Naive thymus-derived CD8-positive, alpha-beta T cell (primary cell): Measurements from ENCODE around the gene KRT33A. TPM values are rescaled to one million over a fixed set of nuclear protein-coding genes. Genes with fewer than 3 reads are reported as not detected.
"Not testable (repeated sequence)": the region's sequence is repeated elsewhere in the genome, so short reads cannot be mapped to it uniquely, and the experiment has no call there.

Experiments
- ATAC-seq, 2 donors: fragments of 150-1000 bp; cut with Tn5 transposase in 1 of 2; sonication (Bioruptor Pico), chemical (Tn5 transposase) in 1 of 2; 1 replicate in 1 of 2; 2 replicates in 1 of 2; pipeline ENCODE4 v1.10.0; 2021; ENCODE audit warnings: mild to moderate bottlenecking in 2 of 2, moderate library complexity in 2 of 2
- POLR2A ChIA-PET: fragments of 350-600 bp; sonication (Branson Sonifier 250); formaldehyde crosslinking; loops from one replicate; lab custom pipeline; 2021; ENCODE audit warnings: antibody characterized with exemption; lab: Charles Lee
- DNase-seq, 10 donors: peaks; one replicate each; pipeline versions ENCODE4 v3.0.0 to v3.0.0-alpha.2; 2020 to 2022
- H3K27ac Mint-ChIP-seq, 10 donors: one replicate each; pipeline ENCODE4 v1.8.0; 2020 to 2022; ENCODE audit warnings: mild to moderate bottlenecking in 10 of 10, mixed read lengths in 10 of 10, moderate library complexity in 4 of 10, inconsistent platforms in 1 of 10
- H3K27me3 Mint-ChIP-seq, 5 donors: one replicate each; pipeline ENCODE4 v1.8.0; 2021 to 2022; ENCODE audit warnings: mixed read lengths in 5 of 5
- H3K36me3 Mint-ChIP-seq, 3 donors: one replicate each; pipeline ENCODE4 v1.8.0; 2020 to 2022; ENCODE audit warnings: mixed read lengths in 3 of 3, mild to moderate bottlenecking in 2 of 3, inconsistent platforms in 1 of 3
- H3K4me1 Mint-ChIP-seq, 4 donors: one replicate each; pipeline ENCODE4 v1.8.0; 2021 to 2022; ENCODE audit warnings: mixed read lengths in 4 of 4
- H3K4me3 Mint-ChIP-seq, 10 donors: one replicate each; pipeline ENCODE4 v1.8.0; 2020 to 2022; ENCODE audit warnings: mild to moderate bottlenecking in 10 of 10, mixed read lengths in 10 of 10, moderate library complexity in 6 of 10, inconsistent platforms in 1 of 10
- H3K9me3 Mint-ChIP-seq, 9 donors: one replicate each; pipeline ENCODE4 v1.8.0; 2020 to 2022; ENCODE audit warnings: mixed read lengths in 9 of 9, mild to moderate bottlenecking in 3 of 9, inconsistent platforms in 1 of 9, moderate library complexity in 1 of 9
- polyA plus RNA-seq, 3 donors: library from polyadenylated mRNA; unstranded; fragments of 300-500 nt; fragmentation: Illumina TruSeq; gene quantifications; one replicate each; pipeline ENCODE4 v1.2.3, GENCODE V29; 2021
- total RNA-seq, 8 experiments: library from RNA in 2 of 8; stranded (reverse) in 2 of 8; gene quantifications; one replicate each; pipeline ENCODE4 v1.2.3 and lab custom pipeline; 2021 to 2026

KRT33A gene
- total and polyA plus RNA-seq, 5 experiments from 2014 or later, result not detected

DNA sequence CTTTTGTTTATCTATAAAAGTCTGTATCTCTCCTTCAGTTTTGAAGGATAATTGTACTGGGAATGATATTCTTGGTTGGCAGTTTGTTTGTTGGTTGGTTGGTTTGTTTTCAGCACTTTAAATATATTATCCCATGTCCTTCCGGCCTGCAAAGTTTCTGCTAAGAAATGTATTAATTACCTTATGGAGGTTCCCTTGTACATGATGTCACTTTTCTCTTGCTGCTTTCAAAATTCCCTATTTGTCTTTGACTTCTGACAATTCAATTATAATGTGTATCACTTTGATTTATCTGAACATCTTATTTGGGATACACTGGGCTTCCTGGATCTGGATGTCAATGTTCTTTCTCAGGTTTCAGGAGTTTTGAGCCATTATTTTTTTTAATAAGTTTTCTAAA, 35.6 kb upstream of the KRT33A start:
- H3K9me3 Mint-ChIP-seq, result peaks cover 8 to 25% (median 10%) of the 10 kb centered on the region in 9 donors
- POLR2A ChIA-PET, result no interaction called here
- H3K27me3 Mint-ChIP-seq, result peaks cover 0 to 10% (median 0%) of the 10 kb centered on the region in 5 donors
- no peak overlapping the region for H3K27ac Mint-ChIP-seq
- peaks cover 0 to 14% (median 6%) of the 10 kb centered on the region in 3 donors for H3K36me3 Mint-ChIP-seq
- H3K4me1 Mint-ChIP-seq, result peaks cover 0 to 5% (median 0%) of the 10 kb centered on the region in 4 donors
- no peak for ATAC-seq
- no peak for DNase-seq
- no peak overlapping the region for H3K4me3 Mint-ChIP-seq

DNA sequence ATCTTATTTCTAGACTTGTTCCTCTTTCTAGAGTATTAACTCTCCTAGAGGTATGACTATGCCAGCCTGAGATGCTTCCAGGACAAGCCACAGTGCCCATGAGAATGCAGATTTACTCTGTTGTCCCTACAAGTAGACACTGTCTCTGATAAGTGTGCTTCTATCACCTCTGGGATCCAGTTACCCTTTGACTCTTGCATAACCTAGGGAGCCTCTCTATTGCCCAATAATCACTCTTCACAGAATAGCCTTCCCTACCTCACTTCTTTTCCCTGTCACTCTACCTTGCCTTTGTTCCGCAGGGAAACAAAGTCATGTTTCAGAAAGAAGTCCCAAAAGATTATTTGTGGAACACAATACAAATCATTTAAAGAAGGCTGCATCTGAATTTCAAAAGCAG, 33.1 kb upstream of the KRT33A start:
- no peak for DNase-seq
- no peak overlapping the region for H3K4me3 Mint-ChIP-seq
- H3K27me3 Mint-ChIP-seq, result peaks cover 0 to 7% (median 0%) of the 10 kb centered on the region in 5 donors
- peaks cover 7 to 22% (median 10%) of the 10 kb centered on the region in 9 donors for H3K9me3 Mint-ChIP-seq
- POLR2A ChIA-PET, result no interaction called here
- H3K4me1 Mint-ChIP-seq, result peaks cover 0 to 8% (median 2%) of the 10 kb centered on the region in 4 donors
- ATAC-seq, result no peak
- peak overlapping the region in 1 of 10 donors; percentile 10 for H3K27ac Mint-ChIP-seq
- H3K36me3 Mint-ChIP-seq, result peaks cover 0 to 14% (median 6%) of the 10 kb centered on the region in 3 donors

DNA sequence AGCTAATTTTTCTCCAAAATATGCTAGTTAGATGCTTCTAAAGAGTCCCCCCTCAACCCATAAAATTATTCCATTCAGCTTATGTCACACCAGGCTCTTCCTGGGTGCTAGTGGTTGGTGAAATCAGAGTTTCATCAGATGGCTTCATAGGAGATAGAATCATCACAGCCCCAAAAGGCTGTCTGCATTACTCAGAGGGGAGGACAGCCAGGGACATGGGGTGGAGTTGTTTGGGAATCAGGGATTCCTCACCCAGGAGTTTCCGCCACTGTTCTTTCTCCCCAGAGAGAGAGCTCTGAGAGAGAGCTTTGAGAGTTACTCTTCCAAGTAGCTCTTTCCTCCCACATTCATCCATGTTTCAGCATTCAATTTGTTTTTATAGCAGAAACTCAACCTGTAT, 31.8 kb upstream of the KRT33A start:
- Mint-ChIP-seq H3K4me1 (peaks cover 8 to 19% (median 12%) of the 10 kb centered on the region in 4 donors), H3K27me3 (peaks cover 0 to 7% (median 0%) of the 10 kb centered on the region in 5 donors), H3K36me3 (peaks cover 0 to 9% (median 7%) of the 10 kb centered on the region in 3 donors), H3K27ac (no peak overlapping the region), H3K4me3 (no peak overlapping the region), H3K9me3 (peaks cover 7 to 15% (median 8%) of the 10 kb centered on the region in 9 donors)
- POLR2A ChIA-PET, result no interaction called here
- DNase-seq (no peak), ATAC-seq (no peak)

DNA sequence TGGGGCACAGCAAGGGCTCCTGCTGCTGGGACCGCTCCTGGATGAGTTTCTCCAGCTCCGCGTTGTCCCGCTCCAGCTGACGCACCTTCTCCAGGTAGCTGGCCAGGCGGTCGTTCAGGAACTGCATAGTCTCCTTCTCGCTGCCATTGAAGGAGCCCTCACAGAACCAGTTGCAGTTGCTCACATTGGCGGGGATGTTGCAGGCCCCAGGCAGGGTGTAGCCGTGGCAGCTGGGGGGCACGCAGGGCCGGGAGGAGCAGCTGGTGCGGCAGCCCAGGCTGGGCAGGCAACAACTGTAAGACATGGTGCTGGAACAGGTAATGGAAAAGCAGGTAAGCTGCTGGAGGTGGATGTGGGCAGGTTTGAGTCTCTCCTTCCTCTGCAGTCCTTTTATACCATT, 31.3 kb upstream of the KRT33A start, which contains the start of gene KRT34:
TSS of gene KRT34 (minus strand) at position 364 of the 400 bp plus-strand sequence. CDS start at position 304, 60 bp downstream.
- POLR2A ChIA-PET, result not testable (repeated sequence)

DNA sequence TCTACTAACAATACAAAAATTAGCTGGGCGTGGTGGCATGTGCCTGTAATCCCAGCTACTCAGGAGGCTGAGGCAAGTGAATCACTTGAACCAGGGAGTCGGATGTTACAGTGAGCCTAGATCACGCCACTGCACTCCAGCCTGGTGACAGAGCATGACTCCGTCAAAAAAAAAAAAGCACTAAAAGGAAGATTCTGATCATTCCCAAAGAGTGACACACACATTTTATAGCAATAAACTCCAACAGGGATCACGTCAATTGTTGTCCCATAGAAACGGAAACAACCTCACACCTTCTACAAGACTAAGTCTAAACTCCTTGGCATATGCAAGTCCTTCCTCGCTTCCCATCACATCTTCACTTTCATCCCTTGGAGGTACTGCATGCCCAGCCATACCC, 29.5 kb upstream of the KRT33A start:
- H3K4me3 Mint-ChIP-seq, DNase-seq, POLR2A ChIA-PET, H3K27me3 Mint-ChIP-seq, ATAC-seq, H3K36me3 Mint-ChIP-seq, H3K9me3 Mint-ChIP-seq: not testable (repeated sequence)
- Mint-ChIP-seq H3K27ac (peak overlapping the region in 2 of 10 donors; percentile 46 to 77), H3K4me1 (peaks cover 11 to 24% (median 19%) of the 10 kb centered on the region in 4 donors)

More for the DNA sequence above, 31.3 kb upstream of the KRT33A start, which contains the start of gene KRT34:
- peaks cover 5 to 11% (median 7%) of the 10 kb centered on the region in 9 donors for H3K9me3 Mint-ChIP-seq
- H3K27ac Mint-ChIP-seq, result peak within 1 kb of the TSS in 1 of 10 donors; percentile 70
- not testable (repeated sequence) for H3K27me3 Mint-ChIP-seq, H3K4me3 Mint-ChIP-seq, H3K36me3 Mint-ChIP-seq, DNase-seq, ATAC-seq
- H3K4me1 Mint-ChIP-seq, result peaks cover 10 to 21% (median 16%) of the 10 kb centered on the region in 4 donors

DNA sequence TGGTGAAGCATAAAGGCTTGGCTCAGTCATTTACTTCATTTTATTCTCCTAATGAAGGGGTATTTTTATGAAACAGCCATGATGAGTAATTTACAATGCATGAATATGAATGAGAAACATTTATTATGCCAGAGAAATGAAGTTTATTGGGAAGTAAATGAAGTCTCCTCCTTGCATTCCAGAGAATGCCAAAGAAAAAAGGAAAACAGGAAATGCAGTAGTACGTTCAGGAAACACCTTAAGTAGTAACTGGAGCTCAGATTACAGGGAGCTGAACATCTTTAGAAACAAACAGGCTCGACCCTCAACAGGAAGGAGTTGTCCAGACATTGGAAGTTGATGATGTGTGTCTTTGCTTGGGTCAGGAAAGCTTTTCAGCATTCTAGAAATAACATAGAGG, 26.9 kb upstream of the KRT33A start:
- Mint-ChIP-seq H3K27me3 (peaks cover 0 to 7% (median 0%) of the 10 kb centered on the region in 5 donors), H3K4me3 (no peak overlapping the region), H3K27ac (peak overlapping the region in 2 of 10 donors; percentile 2 to 27), H3K4me1 (peaks cover 11 to 24% (median 20%) of the 10 kb centered on the region in 4 donors), H3K36me3 (peaks cover 0 to 7% (median 5%) of the 10 kb centered on the region in 3 donors), H3K9me3 (peaks cover 0 to 22% (median 3%) of the 10 kb centered on the region in 9 donors)
- POLR2A ChIA-PET, result no interaction called here
- no peak for ATAC-seq
- no peak for DNase-seq

DNA sequence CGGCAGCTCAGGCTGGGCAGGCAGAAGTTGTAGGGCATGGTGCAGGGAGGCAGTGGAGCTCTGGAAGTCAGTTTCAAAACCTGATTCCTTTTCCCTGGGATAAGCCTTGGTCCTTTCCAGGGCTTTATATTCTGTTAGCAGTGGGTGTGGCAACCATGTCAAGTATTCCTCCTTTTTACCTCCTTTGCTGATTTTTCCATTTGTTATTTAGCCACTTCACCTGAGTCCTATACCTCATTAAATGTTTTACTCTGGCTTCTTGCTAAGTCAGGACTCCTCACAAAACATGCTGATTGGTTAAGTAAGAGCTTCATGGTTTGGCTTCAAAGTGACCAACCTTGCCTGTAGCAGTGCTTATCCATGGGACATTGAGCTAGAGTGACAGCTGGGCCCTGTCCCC, 19.1 kb upstream of the KRT33A start, which contains the start of gene KRT33B:
TSS of gene KRT33B (minus strand) at position 101 of the 400 bp plus-strand sequence. CDS start at position 38, 63 bp downstream.
- Mint-ChIP-seq H3K27ac (peak within 1 kb of the TSS in 3 of 10 donors; percentile 49 to 83 (median 69)), H3K36me3 (peaks cover 0 to 7% (median 3%) of the 10 kb centered on the region in 3 donors), H3K27me3 (peaks cover 0 to 3% (median 0%) of the 10 kb centered on the region in 5 donors), H3K4me3 (no peak within 1 kb of the TSS), H3K4me1 (peaks cover 2 to 10% (median 5%) of the 10 kb centered on the region in 4 donors), H3K9me3 (peaks cover 0 to 12% (median 0%) of the 10 kb centered on the region in 9 donors)
- POLR2A ChIA-PET, result no interaction called here
- DNase-seq, result no peak
- ATAC-seq, result no peak

DNA sequence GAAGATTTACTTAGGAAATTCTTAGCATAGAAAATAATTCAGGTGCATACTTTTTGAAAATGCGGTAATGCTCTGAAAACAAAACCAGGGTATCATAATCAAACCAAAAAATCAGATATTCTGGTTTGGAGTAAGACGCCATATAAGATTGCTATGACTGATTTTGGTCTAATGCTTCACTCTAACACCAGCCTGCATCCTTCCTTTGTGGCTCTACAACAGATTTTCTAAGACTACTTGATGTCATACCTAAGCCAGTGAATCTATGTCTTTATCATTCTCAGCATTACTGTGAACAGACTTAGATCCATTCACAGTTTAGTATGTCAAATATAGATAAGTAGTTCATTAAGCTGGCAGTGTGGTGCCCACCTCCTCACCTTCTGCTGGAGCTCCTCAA, 18.4 kb upstream of the KRT33A start:
- H3K9me3 Mint-ChIP-seq, result peaks cover 0 to 5% (median 0%) of the 10 kb centered on the region in 9 donors
- H3K36me3 Mint-ChIP-seq, result peaks cover 0 to 1% (median 0%) of the 10 kb centered on the region in 3 donors

DNA sequence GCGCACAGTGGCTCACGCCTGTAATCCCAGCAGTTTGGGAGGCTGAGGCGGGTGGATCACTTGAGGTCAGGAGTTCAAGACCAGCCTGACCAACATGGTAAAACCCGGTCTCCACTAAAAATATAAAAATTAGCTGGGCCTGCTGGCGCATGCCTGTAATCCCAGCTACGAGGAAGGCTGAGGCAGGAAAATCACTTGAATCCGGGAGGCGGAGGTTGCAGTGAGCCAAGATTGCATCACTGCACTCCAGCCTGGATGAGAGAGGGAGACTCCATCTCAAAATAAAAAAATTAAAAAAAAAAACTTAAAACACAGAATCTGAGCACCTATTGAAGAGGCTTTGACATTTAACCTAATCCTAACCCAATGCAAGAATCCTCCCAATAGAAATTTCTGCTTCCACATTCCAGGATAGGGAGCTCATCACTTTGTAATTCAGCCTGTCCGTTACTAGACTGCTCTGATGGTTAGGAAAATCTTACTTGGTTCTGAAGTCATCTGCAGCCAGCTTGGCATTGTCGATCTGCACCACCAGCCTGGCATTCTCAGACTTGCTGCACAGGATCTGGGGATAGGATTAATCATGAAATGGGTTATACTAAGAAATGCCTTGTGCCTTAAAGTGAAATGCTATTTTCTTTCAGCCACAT, 16.9 kb upstream of the KRT33A start:
- H3K4me1 Mint-ChIP-seq, result peaks cover 2 to 17% (median 7%) of the 10 kb centered on the region in 4 donors
- ATAC-seq (no peak), DNase-seq (no peak)
- no peaks in the 10 kb centered on the region for H3K9me3 Mint-ChIP-seq
- H3K27me3 Mint-ChIP-seq, result peaks cover 0 to 3% (median 0%) of the 10 kb centered on the region in 5 donors
- H3K27ac Mint-ChIP-seq, result no peak overlapping the region
- POLR2A ChIA-PET, result interaction anchor here (0.6 kb wide), 1 partner anchor 21 kb away, joined by 3 read pairs; no protein-coding TSS in a partner anchor
- H3K4me3 Mint-ChIP-seq, result no peak overlapping the region
- no peaks in the 10 kb centered on the region for H3K36me3 Mint-ChIP-seq

More for the DNA sequence above, 18.4 kb upstream of the KRT33A start:
- ATAC-seq, result no peak
- H3K4me3 Mint-ChIP-seq, result no peak overlapping the region
- H3K27ac Mint-ChIP-seq, result no peak overlapping the region
- DNase-seq, result no peak
- peaks cover 0 to 3% (median 0%) of the 10 kb centered on the region in 5 donors for H3K27me3 Mint-ChIP-seq
- POLR2A ChIA-PET, result no interaction called here
- H3K4me1 Mint-ChIP-seq, result peaks cover 2 to 16% (median 7%) of the 10 kb centered on the region in 4 donors

DNA sequence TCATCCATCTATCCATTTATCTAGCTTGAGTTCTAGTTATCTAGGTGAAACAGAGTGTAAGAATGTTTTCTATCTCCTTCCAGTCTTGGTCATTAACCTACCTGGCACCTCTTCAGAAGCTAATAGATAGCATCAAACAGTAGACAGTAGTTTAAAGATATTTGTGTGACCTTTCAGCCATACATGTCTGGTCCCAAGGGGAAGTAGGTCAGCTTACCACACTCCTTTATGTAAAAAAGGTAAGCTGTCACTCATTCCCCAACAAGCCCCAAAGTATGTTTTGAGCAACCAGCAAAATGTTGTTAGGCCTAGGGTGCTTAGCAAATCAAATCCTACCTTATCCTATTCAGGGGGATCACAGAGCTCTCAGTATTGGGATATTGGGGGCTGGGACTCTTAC, 15.4 kb upstream of the KRT33A start:
- Mint-ChIP-seq H3K27me3 (peaks cover 0 to 5% (median 0%) of the 10 kb centered on the region in 5 donors), H3K27ac (no peak overlapping the region), H3K9me3 (peaks cover 0 to 3% (median 0%) of the 10 kb centered on the region in 9 donors), H3K36me3 (no peaks in the 10 kb centered on the region), H3K4me1 (peaks cover 2 to 14% (median 7%) of the 10 kb centered on the region in 4 donors), H3K4me3 (no peak overlapping the region)
- POLR2A ChIA-PET, result no interaction called here
- ATAC-seq, result no peak
- DNase-seq, result no peak

DNA sequence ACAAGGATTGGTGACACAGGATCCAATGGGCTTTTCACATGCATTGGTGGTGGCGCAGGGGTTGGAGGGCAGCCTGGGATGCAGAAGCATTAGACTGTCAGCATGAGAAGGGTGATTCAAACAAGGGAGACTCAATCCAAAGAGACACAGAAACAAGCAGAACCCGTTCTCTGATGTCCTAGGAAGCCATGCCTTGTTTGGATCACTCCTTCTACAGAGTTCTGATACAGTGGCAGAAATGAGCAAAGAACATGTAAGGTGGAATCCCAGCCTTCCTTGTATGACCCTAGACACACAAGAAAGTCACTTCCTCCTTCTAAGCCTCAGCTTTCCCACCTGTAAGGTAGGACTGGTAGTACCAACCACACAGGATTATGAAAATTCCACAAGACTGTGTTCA, 13.3 kb upstream of the KRT33A start:
- no peak overlapping the region for H3K4me3 Mint-ChIP-seq
- no peaks in the 10 kb centered on the region for H3K36me3 Mint-ChIP-seq
- DNase-seq (no peak), ATAC-seq (no peak)
- peaks cover 0 to 3% (median 0%) of the 10 kb centered on the region in 9 donors for H3K9me3 Mint-ChIP-seq
- H3K27me3 Mint-ChIP-seq, result peaks cover 0 to 3% (median 0%) of the 10 kb centered on the region in 5 donors
- H3K4me1 Mint-ChIP-seq, result peaks cover 0 to 8% (median 2%) of the 10 kb centered on the region in 4 donors
- POLR2A ChIA-PET, result no interaction called here
- H3K27ac Mint-ChIP-seq, result peak overlapping the region in 1 of 10 donors; percentile 66

DNA sequence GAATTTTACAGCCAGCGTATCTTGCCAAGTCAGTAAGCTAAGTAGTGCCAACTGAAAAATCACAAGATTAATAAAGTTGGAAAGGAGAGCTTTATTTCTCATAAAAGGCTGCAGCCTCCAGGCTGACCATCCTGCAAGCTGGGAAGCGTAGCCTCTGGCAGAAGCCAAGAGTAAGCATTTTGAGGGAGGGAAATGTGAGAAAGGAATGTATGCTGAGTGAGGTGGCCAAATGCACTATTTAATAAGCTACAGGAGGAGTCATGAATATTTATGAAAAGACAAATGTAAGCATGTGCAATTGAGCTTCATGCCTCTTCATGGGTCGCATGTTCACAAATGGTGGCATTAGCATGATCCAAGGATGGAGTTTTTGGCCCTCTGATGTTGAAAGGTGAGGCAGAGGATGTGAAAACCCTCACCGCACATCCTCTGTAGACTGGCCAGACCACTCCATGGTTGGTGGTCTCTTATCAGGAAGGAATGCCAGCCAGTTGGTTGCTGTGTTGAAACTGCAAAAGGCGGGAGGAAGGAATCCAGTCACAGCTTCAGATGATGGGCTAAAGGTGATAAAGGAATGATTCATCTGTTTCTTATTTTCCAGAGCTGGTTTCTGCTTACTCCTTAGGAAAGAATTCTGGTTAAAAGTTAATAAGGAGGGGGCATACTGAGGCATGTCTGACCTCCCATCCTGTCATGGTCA, 9.8 kb upstream of the KRT33A start:
- Mint-ChIP-seq H3K4me3 (peak overlapping the region in 1 of 10 donors; percentile 46), H3K9me3 (peaks cover 0 to 9% (median 2%) of the 10 kb centered on the region in 9 donors), H3K27me3 (peaks cover 0 to 7% (median 0%) of the 10 kb centered on the region in 5 donors), H3K27ac (no peak overlapping the region), H3K36me3 (peaks cover 0 to 12% (median 0%) of the 10 kb centered on the region in 3 donors), H3K4me1 (peaks cover 0 to 8% (median 2%) of the 10 kb centered on the region in 4 donors)
- POLR2A ChIA-PET, result no interaction called here
- no peak for DNase-seq
- ATAC-seq, result no peak
